Upper lobe of left lung (tissue), 6 donors: ENCODE measurements around the gene UXS1. TPM values are rescaled to one million over a fixed set of nuclear protein-coding genes. Genes with fewer than 3 reads are reported as not detected.

Experiments
- ATAC-seq, 2 donors: fragments of 200-7000 bp; cut with Tn5 transposase; one replicate each; pipeline ENCODE4 v1.9.1; 2022; ENCODE audit warnings: mild to moderate bottlenecking in 2 of 2, moderate library complexity in 2 of 2; ENCODE audit not compliant: low FRiP score in 2 of 2
- DNase-seq, 2 donors: peaks; one replicate each; pipeline ENCODE4 v3.0.0-alpha.2; 2019 to 2020
- H3K27ac ChIP-seq, 4 donors: fragments of 200-600 bp; sonication (generic); one replicate each; pipeline ENCODE4 v1.5.1; 2016 to 2019
- H3K27me3 ChIP-seq, 4 donors: fragments of 200-600 bp; sonication (generic); one replicate each; pipeline ENCODE4 v1.5.1; 2017 to 2019
- H3K36me3 ChIP-seq, 4 donors: fragments of 200-600 bp; sonication (generic); one replicate each; pipeline ENCODE4 v1.5.1; 2016 to 2019
- H3K4me1 ChIP-seq, 4 donors: fragments of 200-600 bp; sonication (generic); one replicate each; pipeline ENCODE4 v1.5.1; 2018 to 2019
- H3K4me3 ChIP-seq, 4 donors: fragments of 200-600 bp; sonication (generic); one replicate each; pipeline ENCODE4 v1.5.1; 2017 to 2019; ENCODE audit warnings: mild to moderate bottlenecking in 2 of 4, moderate library complexity in 1 of 4
- H3K9me3 ChIP-seq, 4 donors: fragments of 200-600 bp; sonication (generic); one replicate each; pipeline ENCODE4 v1.5.1; 2018 to 2019
- EP300 ChIP-seq, 4 donors: sonication (generic); formaldehyde crosslinking; IDR thresholded peaks; one replicate each; pipeline ENCODE4 v1.5.1; 2017; ENCODE audit warnings: antibody characterized with exemption in 4 of 4, control low read depth in 2 of 4
- POLR2A ChIP-seq, 4 donors: fragments of 450-650 bp; IDR thresholded peaks; one replicate each; pipeline ENCODE4 v1.5.1; 2016 to 2017; ENCODE audit warnings: antibody characterized with exemption in 4 of 4, mild to moderate bottlenecking in 2 of 4
- POLR2AphosphoS5 ChIP-seq, 2 donors: sonication (generic); formaldehyde crosslinking; IDR thresholded peaks; one replicate each; pipeline ENCODE4 v1.5.1; 2017; ENCODE audit warnings: antibody characterized with exemption in 2 of 2
- WGBS, 2 donors: methylation state at CpG; one replicate each; pipeline ENCODE4 v1.1.5; 2017 to 2018; 5-methylcytosine and 5-hydroxymethylcytosine counted together
- total RNA-seq, 6 donors: library from RNA; depleted of rRNA in 4 of 6; stranded (reverse); fragments of >200 nt in 4 of 6; gene quantifications; one replicate each; pipeline versions ENCODE4 v1.1.0 to v1.2.1, GENCODE V29; 2016 to 2021
- TF ChIP-seq, protein P1 (sequence below), 6 experiments: fragments of 450-650 bp in 4 of 6; fragments of 200-600 bp in 2 of 6; sonication (generic) in 2 of 6; IDR thresholded peaks; one replicate each; pipeline ENCODE4 v1.5.1; 2016 to 2019; ENCODE audit warnings: antibody characterized with exemption in 6 of 6
- donor health status: DM: no; HTN: no; CAD: no; lungs with moderate emphysema.
- donor health status: DM: no; HTN: yes; CAD: no; lungs with severe emphysema.

UXS1 gene
- total RNA-seq, 6 donors from 2014 or later: 53.1 to 183 (median 93.5) TPM

DNA sequence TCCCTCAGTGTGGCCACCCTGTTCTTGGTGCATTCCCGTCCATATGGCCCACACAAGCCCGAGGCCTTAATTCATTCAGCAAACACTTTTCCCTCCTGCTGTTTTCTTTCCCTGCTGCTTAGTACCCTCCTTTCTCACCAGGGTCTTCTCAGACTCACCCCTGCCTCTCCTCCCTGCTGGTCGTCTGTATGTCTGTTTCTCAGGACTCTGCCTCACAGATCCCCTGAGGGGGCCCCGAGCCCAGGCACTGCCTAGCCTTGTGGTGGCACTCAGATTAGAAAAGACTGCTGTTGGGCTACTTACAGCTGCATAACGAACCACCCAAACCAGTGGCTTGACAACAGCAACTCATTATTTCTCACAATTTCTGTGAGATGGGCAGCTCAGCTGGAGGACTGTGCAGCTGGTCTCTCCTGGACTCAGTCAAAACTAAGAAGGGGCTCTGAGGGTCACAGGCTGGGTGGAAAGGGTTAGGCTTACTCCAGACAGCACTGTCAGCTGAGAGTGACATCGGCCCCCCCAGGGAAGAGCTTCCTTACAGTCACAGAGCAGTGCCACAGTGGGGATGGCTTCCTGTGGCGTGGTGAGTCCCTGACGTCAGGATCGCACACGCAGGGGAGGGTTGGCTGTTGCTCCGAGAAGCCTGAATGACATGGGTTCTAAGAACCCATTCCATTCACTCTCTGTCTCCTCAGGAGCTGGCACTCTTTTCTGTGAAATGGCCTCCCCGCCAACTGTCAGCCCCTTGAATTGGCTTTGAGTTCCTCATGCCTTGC, 139.0 kb downstream of the UXS1 start:
- no peaks in the 10 kb centered on the region for H3K9me3 ChIP-seq
- H3K36me3 ChIP-seq: no peaks in the 10 kb centered on the region
- no peaks in the 10 kb centered on the region for H3K27me3 ChIP-seq
- H3K27ac ChIP-seq: no peak overlapping the region
- DNase-seq (no peak), ATAC-seq (no peak)
- H3K4me3 ChIP-seq: no peak overlapping the region
- WGBS, 2 donors: 86 to 90% methylated on average over 10 to 12 of the region's 12 CpGs
- peaks cover 0 to 4% (median 0%) of the 10 kb centered on the region in 4 donors for H3K4me1 ChIP-seq
- TF ChIP-seq, protein P1, sequence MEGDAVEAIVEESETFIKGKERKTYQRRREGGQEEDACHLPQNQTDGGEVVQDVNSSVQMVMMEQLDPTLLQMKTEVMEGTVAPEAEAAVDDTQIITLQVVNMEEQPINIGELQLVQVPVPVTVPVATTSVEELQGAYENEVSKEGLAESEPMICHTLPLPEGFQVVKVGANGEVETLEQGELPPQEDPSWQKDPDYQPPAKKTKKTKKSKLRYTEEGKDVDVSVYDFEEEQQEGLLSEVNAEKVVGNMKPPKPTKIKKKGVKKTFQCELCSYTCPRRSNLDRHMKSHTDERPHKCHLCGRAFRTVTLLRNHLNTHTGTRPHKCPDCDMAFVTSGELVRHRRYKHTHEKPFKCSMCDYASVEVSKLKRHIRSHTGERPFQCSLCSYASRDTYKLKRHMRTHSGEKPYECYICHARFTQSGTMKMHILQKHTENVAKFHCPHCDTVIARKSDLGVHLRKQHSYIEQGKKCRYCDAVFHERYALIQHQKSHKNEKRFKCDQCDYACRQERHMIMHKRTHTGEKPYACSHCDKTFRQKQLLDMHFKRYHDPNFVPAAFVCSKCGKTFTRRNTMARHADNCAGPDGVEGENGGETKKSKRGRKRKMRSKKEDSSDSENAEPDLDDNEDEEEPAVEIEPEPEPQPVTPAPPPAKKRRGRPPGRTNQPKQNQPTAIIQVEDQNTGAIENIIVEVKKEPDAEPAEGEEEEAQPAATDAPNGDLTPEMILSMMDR (IDR thresholded peaks at IDR 0.05): no peak
- no peak for TF ChIP-seq EP300 (IDR thresholded peaks at IDR 0.05)
- TF ChIP-seq POLR2A (IDR thresholded peaks at IDR 0.05): no peak
- TF ChIP-seq POLR2AphosphoS5 (IDR thresholded peaks at IDR 0.05): no peak

- H3K4me3 ChIP-seq: no peak overlapping the region
- peaks cover 0 to 4% (median 0%) of the 10 kb centered on the region in 4 donors for H3K4me1 ChIP-seq
- H3K9me3 ChIP-seq: no peaks in the 10 kb centered on the region
- no peaks in the 10 kb centered on the region for H3K36me3 ChIP-seq
- ATAC-seq (no peak), DNase-seq (no peak)
- TF ChIP-seq POLR2A (IDR thresholded peaks at IDR 0.05) (no peak), EP300 (IDR thresholded peaks at IDR 0.05) (no peak)
- TF ChIP-seq, protein P1 (IDR thresholded peaks at IDR 0.05): no peak
- 88 to 94% methylated on average over 7 to 9 of the region's 9 CpGs for WGBS, 2 donors
- H3K27ac ChIP-seq: no peak overlapping the region
- H3K27me3 ChIP-seq: no peaks in the 10 kb centered on the region
These were observed 139.8 kb downstream of the UXS1 start for GRCh38 chr2:106054321-106054720.

DNA sequence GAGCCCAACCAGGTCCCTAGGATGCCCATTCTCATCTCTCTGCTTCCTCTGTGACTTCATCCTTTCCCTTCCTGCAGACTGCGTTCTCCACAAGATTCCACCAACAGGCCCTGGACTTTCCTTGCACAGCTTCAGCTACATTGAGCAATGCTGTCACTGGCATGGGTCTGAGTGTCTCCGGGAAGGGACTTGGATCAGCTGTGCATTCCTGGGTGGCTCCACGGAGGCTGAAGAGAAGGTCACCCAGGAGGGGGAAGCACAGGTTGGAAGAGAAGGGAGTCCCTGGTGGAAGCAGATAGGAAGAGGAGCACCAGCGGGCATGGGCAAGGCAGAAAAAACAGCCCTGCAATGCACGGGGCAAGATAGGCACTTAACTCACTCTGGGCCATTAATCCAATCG, 140.5 kb downstream of the UXS1 start:
- no peak overlapping the region for H3K27ac ChIP-seq
- no peak for TF ChIP-seq EP300 (IDR thresholded peaks at IDR 0.05)
- TF ChIP-seq POLR2A (IDR thresholded peaks at IDR 0.05): no peak
- no peak for TF ChIP-seq POLR2AphosphoS5 (IDR thresholded peaks at IDR 0.05)
- TF ChIP-seq, protein P1 (IDR thresholded peaks at IDR 0.05): no peak
- no peaks in the 10 kb centered on the region for H3K9me3 ChIP-seq
- DNase-seq (no peak), ATAC-seq (no peak)
- 77 to 85% methylated on average over 6 of the region's 6 CpGs for WGBS, 2 donors
- H3K36me3 ChIP-seq: no peaks in the 10 kb centered on the region
- no peaks in the 10 kb centered on the region for H3K27me3 ChIP-seq
- no peak overlapping the region for H3K4me3 ChIP-seq
- H3K4me1 ChIP-seq: peaks cover 0 to 4% (median 0%) of the 10 kb centered on the region in 4 donors

- no peaks in the 10 kb centered on the region for H3K27me3 ChIP-seq
- H3K36me3 ChIP-seq: no peaks in the 10 kb centered on the region
- no peak for TF ChIP-seq POLR2A (IDR thresholded peaks at IDR 0.05)
- TF ChIP-seq, protein P1 (IDR thresholded peaks at IDR 0.05): no peak
- no peak for TF ChIP-seq POLR2AphosphoS5 (IDR thresholded peaks at IDR 0.05)
- no peak for TF ChIP-seq EP300 (IDR thresholded peaks at IDR 0.05)
- no peak overlapping the region for H3K4me3 ChIP-seq
- H3K4me1 ChIP-seq: peaks cover 0 to 4% (median 0%) of the 10 kb centered on the region in 4 donors
- H3K27ac ChIP-seq: no peak overlapping the region
- ATAC-seq (no peak), DNase-seq (no peak)
- WGBS, 2 donors: 53 to 63% methylated on average over 2 of the region's 2 CpGs
- no peaks in the 10 kb centered on the region for H3K9me3 ChIP-seq
These were observed 141.0 kb downstream of the UXS1 start for GRCh38 chr2:106053116-106053515.

DNA sequence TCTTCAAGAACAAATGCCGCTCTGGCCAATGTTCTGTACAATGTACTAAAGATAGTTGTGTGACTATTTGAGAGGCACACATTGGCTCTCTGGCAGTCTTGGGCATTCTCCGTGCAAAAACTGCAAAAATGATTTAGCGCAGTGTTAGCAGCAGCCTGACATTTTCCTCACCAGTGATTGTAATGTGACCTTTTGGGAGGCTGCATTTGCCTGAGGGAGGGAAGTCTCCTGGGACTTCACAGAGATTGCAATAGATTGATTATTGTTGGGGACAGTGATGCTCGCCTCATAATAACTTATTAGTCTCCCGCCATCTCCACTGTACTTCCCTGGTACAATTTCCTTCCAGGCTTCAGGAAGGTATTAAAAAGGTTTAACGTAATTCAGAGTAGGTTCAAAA, 149.2 kb downstream of the UXS1 start:
- no peak for ATAC-seq
- H3K4me1 ChIP-seq: no peaks in the 10 kb centered on the region
- no peaks in the 10 kb centered on the region for H3K36me3 ChIP-seq
- H3K27me3 ChIP-seq: no peaks in the 10 kb centered on the region
- H3K4me3 ChIP-seq: no peak overlapping the region
- no peak for TF ChIP-seq EP300 (IDR thresholded peaks at IDR 0.05)
- TF ChIP-seq POLR2AphosphoS5 (IDR thresholded peaks at IDR 0.05): no peak
- TF ChIP-seq, protein P1 (IDR thresholded peaks at IDR 0.05): no peak
- no peak for TF ChIP-seq POLR2A (IDR thresholded peaks at IDR 0.05)
- no peak for DNase-seq
- WGBS, 2 donors: 88 to 91% methylated on average over 6 of the region's 6 CpGs
- H3K9me3 ChIP-seq: no peaks in the 10 kb centered on the region
- no peak overlapping the region for H3K27ac ChIP-seq
